Stomach smooth muscle (tissue), 2 donors: ENCODE data around the gene CXCL16.

ENCODE experiments used
- H3K27ac ChIP-seq: one replicate; pipeline ENCODE4 v1.7.0; 2013; ENCODE audit warnings: mild to moderate bottlenecking, low read length, inconsistent platforms
- H3K27me3 ChIP-seq, 2 donors: one replicate each; pipeline ENCODE4 v1.7.0; 2013; ENCODE audit warnings: low read length in 2 of 2; ENCODE audit not compliant: insufficient read depth in 2 of 2, control insufficient read depth in 1 of 2
- H3K36me3 ChIP-seq, 2 donors: one replicate each; pipeline ENCODE4 v1.7.0; 2013; ENCODE audit warnings: low read length in 2 of 2; ENCODE audit not compliant: control insufficient read depth in 2 of 2, insufficient read depth in 2 of 2
- H3K4me1 ChIP-seq: one replicate; pipeline ENCODE4 v1.7.0; 2013; ENCODE audit warnings: low read length; ENCODE audit not compliant: control insufficient read depth, insufficient read depth
- H3K4me3 ChIP-seq, 2 donors: one replicate each; pipeline ENCODE4 v1.7.0; 2013; ENCODE audit warnings: low read length in 2 of 2
- H3K9ac ChIP-seq, 2 donors: one replicate each; pipeline ENCODE4 v1.7.0; 2013; ENCODE audit warnings: low read length in 2 of 2, mild to moderate bottlenecking in 1 of 2
- H3K9me3 ChIP-seq, 2 donors: one replicate each; pipeline ENCODE4 v1.7.0; 2013; ENCODE audit warnings: low read length in 2 of 2; ENCODE audit not compliant: control insufficient read depth in 2 of 2
- donor health status: healthy.
- donor health status: Pancreatic carcinoma.

The CXCL16 gene

DNA sequence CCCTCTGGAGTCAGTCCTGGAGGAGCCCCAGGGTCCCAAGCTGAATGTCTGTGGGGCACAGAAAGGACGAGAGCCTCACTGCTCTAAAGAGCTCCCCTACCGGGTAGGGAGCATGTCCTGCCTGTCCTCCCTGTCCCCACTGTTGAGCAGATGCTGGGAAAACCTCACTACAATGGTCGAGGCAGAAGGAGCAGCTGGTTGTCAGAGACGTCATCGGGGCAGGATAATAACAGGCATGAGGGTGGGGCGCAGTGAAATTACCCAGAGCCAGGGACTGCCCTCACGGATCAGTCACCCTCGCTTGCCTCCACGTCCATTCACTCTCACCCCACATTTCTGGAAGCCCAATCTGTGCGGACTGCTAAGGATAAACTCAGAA, 32.5 kb upstream of the CXCL16 start:
- Histone ChIP-seq H3K4me3 (no peak overlapping the region), H3K4me1 (no peaks in the 10 kb centered on the region), H3K9me3 (no peaks in the 10 kb centered on the region), H3K9ac (no peak overlapping the region), H3K27me3 (peaks cover 2 to 3% of the 10 kb centered on the region in 2 donors), H3K27ac (no peak overlapping the region), H3K36me3 (no peaks in the 10 kb centered on the region)

- Histone ChIP-seq H3K9ac (no peak within 1 kb of the TSS), H3K4me3 (no peak within 1 kb of the TSS), H3K9me3 (no peaks in the 10 kb centered on the region), H3K4me1 (no peaks in the 10 kb centered on the region), H3K36me3 (no peaks in the 10 kb centered on the region), H3K27me3 (peaks cover 2 to 3% of the 10 kb centered on the region in 2 donors), H3K27ac (no peak within 1 kb of the TSS)
Observed at GRCh38 chr17:4771519-4772234, 31.9 kb upstream of the CXCL16 start, which contains the start of gene TM4SF5. Gene TM4SF5 (plus strand): TSS chr17:4771886. CDS start chr17:4771923, 37 bp downstream.

DNA sequence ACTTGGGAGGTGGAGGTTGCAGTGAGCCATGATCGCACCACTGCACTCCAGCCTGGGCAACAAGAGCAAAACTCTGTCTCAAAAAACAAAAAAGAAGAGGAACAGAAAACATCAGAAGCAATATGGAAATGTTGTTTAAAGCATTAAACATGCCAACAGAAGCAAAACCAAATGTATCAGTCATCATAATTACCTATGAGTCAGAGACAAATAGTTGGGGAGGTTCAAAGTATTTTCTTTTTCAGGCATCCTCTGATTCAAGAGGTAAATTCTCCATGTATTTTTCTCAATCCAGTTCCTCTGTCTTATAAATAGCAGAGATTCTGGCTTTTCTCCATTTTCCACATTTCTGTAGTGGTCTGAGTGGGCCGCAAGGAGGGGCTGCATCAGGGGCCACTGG, 29.9 kb upstream of the CXCL16 start:
- Histone ChIP-seq H3K9ac (no peak overlapping the region), H3K27ac (no peak overlapping the region), H3K27me3 (peaks cover 2 to 3% of the 10 kb centered on the region in 2 donors), H3K36me3 (no peaks in the 10 kb centered on the region), H3K4me1 (no peaks in the 10 kb centered on the region), H3K4me3 (no peak overlapping the region), H3K9me3 (no peaks in the 10 kb centered on the region)

DNA sequence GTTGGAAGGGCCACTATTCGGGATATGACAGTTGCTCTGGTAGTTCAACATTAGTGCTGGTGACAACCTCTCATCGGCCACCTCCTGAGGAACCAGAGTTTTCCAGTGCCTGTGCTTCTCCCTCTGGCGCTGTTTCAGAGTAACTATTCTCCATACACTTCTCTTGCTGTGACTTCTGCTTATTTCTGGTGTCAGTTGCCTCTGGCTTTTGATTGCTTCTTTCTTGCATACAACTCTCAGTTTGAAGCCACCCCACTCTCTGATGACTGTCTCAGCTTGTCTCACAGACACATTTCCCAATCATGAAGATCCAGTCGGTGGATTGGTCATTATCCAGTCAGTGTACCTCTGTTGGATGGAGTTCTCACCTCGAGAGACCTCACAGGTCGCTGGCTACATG, 28.6 kb upstream of the CXCL16 start:
- Histone ChIP-seq H3K27me3 (peaks cover 2 to 3% of the 10 kb centered on the region in 2 donors), H3K9me3 (no peaks in the 10 kb centered on the region), H3K4me3 (no peak overlapping the region), H3K27ac (no peak overlapping the region), H3K36me3 (no peaks in the 10 kb centered on the region), H3K4me1 (no peaks in the 10 kb centered on the region), H3K9ac (no peak overlapping the region)

DNA sequence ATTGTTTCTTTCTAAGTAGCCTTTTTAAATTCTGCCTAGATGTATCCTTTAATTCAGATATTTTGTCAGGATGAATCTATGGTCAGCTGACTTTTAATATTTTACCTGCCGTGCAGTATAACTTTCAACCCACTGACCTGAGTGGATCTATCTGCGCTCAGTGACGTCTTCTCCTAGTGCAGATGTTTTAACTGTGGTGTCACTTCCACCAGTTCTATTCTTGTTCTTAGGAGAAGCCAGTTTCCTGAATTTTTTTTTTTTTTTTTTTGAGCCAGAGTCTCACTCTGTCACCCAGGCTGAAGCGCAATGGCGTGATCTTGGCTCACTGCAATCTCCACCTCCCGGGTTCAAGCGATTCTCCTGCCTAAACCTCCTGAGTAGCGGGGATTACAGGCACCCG, 27.0 kb upstream of the CXCL16 start:
- H3K4me3 ChIP-seq: no peak overlapping the region
- H3K9me3 ChIP-seq: no peaks in the 10 kb centered on the region
- H3K27me3 ChIP-seq: no peaks in the 10 kb centered on the region
- H3K9ac ChIP-seq: no peak overlapping the region
- no peak overlapping the region for H3K27ac ChIP-seq
- no peaks in the 10 kb centered on the region for H3K36me3 ChIP-seq
- H3K4me1 ChIP-seq: no peaks in the 10 kb centered on the region

DNA sequence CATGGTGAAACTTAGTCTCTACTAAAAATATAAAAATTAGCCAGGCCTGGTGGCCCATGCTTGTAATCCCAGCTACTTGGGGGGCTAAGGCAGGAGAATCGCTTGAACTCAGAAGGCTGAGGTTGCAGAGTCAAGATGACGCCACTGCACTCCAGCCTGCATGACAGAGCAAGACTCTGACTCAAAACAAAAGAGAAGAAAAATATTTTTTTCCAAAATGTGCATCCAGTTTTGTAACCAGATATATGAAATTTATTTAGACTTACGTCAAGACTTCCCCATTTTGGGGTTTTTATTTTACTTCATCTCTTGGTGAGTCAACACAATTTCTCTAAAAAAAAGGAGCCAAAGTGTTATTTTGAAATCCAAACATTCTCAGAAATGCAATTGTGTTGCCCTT, 26.5 kb upstream of the CXCL16 start:
- no peaks in the 10 kb centered on the region for H3K4me1 ChIP-seq
- H3K27ac ChIP-seq: no peak overlapping the region
- no peaks in the 10 kb centered on the region for H3K36me3 ChIP-seq
- no peaks in the 10 kb centered on the region for H3K9me3 ChIP-seq
- H3K4me3 ChIP-seq: no peak overlapping the region
- no peak overlapping the region for H3K9ac ChIP-seq
- no peaks in the 10 kb centered on the region for H3K27me3 ChIP-seq

GRCh38 chr17:4764595-4764994, 24.9 kb upstream of the CXCL16 start:
- no peak overlapping the region for H3K4me3 ChIP-seq
- H3K4me1 ChIP-seq: no peaks in the 10 kb centered on the region
- H3K27ac ChIP-seq: no peak overlapping the region
- H3K36me3 ChIP-seq: no peaks in the 10 kb centered on the region
- no peak overlapping the region for H3K9ac ChIP-seq
- peaks cover 0 to 5% of the 10 kb centered on the region in 2 donors for H3K27me3 ChIP-seq
- no peaks in the 10 kb centered on the region for H3K9me3 ChIP-seq

GRCh38 chr17:4759776-4760236, 20.1 kb upstream of the CXCL16 start:
- Histone ChIP-seq H3K9ac (no peak overlapping the region), H3K27ac (no peak overlapping the region), H3K4me1 (no peaks in the 10 kb centered on the region), H3K4me3 (no peak overlapping the region), H3K27me3 (peaks cover 5 to 10% of the 10 kb centered on the region in 2 donors), H3K9me3 (no peaks in the 10 kb centered on the region), H3K36me3 (no peaks in the 10 kb centered on the region)

- no peak overlapping the region for H3K4me3 ChIP-seq
- H3K27me3 ChIP-seq: peaks cover 16 to 19% of the 10 kb centered on the region in 2 donors
- no peak overlapping the region for H3K9ac ChIP-seq
- H3K4me1 ChIP-seq: no peaks in the 10 kb centered on the region
- H3K9me3 ChIP-seq: no peaks in the 10 kb centered on the region
- no peaks in the 10 kb centered on the region for H3K36me3 ChIP-seq
- no peak overlapping the region for H3K27ac ChIP-seq
Observed at GRCh38 chr17:4753392-4753791, 13.7 kb upstream of the CXCL16 start.

DNA sequence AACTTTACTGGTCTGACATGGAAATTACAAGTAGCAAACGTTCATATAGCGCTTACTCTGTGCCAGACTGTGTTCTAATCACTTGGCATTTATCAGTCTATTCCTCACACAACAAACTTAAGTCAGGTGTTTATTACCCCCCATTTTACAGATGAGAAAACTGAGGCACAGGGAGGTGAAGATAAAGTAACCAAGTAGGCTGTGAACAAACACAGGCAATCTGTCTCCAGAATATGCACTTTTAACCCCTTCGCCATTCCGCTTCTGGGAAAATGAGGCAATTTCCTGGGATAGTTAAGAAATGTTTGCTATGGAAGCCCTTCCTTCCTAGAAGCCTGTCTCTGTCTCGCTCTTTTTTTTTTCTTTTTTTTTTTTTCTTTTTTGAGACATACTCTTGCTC, 12.2 kb upstream of the CXCL16 start:
- no peaks in the 10 kb centered on the region for H3K36me3 ChIP-seq
- no peak overlapping the region for H3K27ac ChIP-seq
- H3K27me3 ChIP-seq: peaks cover 16 to 18% of the 10 kb centered on the region in 2 donors
- no peak overlapping the region for H3K9ac ChIP-seq
- H3K4me1 ChIP-seq: no peaks in the 10 kb centered on the region
- no peak overlapping the region for H3K4me3 ChIP-seq
- H3K9me3 ChIP-seq: no peaks in the 10 kb centered on the region

GRCh38 chr17:4750606-4751005, 10.9 kb upstream of the CXCL16 start:
- Histone ChIP-seq H3K4me1 (no peaks in the 10 kb centered on the region), H3K4me3 (no peak overlapping the region), H3K27ac (no peak overlapping the region), H3K9ac (no peak overlapping the region), H3K9me3 (no peaks in the 10 kb centered on the region), H3K36me3 (no peaks in the 10 kb centered on the region), H3K27me3 (peaks cover 18 to 19% of the 10 kb centered on the region in 2 donors)
